HG03442 (cell line): ENCODE results near the gene PCDHA10.
"Not testable (repeated sequence)": the region's sequence is repeated elsewhere in the genome, so short reads cannot be mapped to it uniquely, and the experiment has no call there.

Experiments used
- ATAC-seq: cut with Tn5 transposase; IDR thresholded peaks from one replicate; pipeline ENCODE4 v1.9.1; 2021; ENCODE audit warnings: mild to moderate bottlenecking, moderate library complexity; ENCODE audit not compliant: unreplicated experiment

The PCDHA10 gene

GRCh38 chr5:140842798-140843733, 12.6 kb upstream of the PCDHA10 start:
- no peak for ATAC-seq

DNA sequence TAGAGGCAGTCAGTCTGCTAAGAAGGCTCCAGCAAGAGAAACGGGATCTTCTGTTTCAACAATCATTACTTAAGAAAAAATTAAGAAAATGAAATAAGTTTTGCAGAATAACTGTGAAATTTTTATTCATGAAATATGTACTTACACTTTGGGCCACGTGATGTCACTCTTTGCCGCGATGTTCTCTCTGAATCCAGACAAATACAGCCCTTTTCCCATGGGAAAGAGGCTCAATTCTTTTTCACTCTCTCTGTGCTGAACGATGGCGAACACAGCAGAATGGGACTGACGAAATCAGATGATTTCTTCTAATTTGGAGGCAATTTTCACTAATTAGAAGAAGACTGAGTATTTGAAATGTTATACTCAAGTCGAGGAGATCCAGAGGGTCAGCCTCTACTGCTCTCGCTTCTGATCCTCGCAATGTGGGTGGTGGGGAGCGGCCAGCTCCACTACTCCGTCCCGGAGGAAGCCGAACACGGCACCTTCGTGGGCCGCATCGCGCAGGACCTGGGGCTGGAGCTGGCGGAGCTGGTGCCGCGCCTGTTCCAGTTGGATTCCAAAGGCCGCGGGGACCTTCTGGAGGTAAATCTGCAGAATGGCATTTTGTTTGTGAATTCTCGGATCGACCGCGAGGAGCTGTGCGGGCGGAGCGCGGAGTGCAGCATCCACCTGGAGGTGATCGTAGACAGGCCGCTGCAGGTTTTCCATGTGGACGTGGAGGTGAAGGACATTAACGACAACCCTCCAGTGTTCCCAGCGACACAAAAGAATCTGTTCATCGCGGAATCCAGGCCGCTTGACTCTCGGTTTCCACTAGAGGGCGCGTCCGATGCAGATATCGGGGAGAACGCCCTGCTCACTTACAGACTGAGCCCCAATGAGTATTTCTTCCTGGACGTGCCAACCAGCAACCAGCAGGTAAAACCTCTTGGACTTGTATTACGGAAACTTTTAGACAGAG, 7.3 kb upstream of the PCDHA10 start, which contains the start of gene PCDHA9:
TSS of gene PCDHA9 (plus strand) at position 244 of the 964 bp plus-strand sequence. CDS start at position 358, 114 bp downstream.
- ATAC-seq = not testable (repeated sequence)

- not testable (repeated sequence) for ATAC-seq
Measured at GRCh38 chr5:140849831-140850634, 5.7 kb upstream of the PCDHA10 start.

- no peak for ATAC-seq
Measured at GRCh38 chr5:140857177-140857986, 1.7 kb downstream of the PCDHA10 start.

DNA sequence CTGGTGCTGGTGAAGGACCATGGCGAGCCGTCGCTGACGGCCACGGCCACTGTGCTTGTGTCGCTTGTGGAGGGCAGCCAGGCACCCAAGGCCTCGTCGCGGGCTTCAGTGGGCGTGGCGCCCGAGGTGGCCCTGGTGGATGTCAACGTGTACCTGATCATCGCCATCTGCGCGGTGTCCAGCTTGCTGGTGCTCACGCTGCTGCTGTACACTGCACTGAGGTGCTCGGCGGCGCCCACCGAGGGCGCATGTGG, 2.2 kb downstream of the PCDHA10 start:
- ATAC-seq = no peak

DNA sequence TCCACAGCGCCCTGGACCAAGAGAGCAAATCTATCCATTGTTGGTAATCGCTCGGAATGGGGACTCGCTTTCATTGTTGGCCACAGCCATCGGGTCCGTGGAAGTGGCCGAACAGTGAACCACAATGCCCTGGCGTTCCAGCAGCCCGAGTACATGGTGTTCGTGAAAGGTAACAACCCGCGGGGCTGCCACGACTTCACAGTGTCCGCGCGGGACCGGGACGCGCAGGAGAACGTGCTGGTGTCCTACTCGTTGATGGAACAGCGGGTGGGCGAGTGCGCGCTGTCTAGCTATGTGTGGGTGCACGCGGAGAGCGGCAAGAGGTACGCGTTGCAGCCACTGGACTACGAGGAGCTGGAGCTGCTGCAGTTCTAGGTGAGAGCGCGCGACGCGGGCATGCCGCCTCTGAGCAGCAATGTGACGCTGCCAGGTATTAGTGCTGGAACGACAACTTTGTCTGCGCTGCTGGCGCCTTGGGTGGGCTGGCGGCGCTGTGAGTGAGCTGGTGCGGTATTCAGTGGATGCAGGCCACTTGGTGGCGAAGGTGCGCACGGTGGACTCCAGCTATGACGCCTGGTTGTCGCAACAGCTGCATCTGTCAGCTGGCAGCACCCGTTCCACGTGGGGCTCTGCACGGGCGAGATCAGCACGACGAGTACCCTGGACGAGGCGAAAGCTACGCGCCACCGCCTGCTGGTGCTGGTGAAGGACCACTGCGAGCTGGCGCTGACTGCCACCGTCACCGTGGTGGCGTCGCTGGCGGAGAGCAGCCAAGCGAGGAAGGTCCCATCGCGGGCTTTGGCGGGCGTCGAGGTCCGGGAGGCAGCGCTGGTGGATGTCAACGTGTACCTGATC, 7.0 kb downstream of the PCDHA10 start:
- no peak for ATAC-seq

DNA sequence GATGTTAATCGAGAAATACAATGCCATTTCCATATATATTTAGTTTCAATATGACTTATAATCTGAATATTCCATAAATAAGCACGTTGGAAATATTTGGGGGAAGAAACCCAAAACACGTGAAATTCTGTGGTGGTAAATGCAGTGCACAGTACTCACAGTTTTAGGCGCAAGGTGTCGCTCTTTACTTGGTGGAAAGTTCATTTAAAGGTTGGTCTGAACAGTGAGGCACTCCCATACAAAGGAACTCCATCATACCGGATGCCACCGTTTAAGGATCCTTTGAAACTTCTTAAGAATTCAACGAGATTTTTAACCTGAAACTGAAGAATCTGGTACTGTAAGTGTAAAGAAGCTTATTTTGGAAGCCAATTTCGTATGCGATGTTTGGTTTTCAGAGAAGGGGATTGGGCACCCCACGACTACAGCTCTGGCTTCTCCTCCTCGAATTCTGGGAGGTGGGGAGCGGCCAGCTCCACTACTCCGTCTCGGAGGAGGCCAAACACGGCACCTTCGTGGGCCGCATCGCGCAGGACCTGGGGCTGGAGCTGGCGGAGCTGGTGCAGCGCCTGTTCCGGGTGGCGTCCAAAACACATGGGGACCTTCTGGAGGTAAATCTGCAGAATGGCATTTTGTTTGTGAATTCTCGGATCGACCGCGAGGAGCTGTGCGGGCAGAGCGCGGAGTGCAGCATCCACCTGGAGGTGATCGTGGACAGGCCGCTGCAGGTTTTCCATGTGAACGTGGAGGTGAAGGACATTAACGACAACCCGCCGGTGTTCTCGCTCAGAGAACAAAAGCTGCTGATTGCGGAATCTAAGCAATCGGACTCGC, 13.2 kb downstream of the PCDHA10 start, which contains the start of gene PCDHA11:
TSS of gene PCDHA11 (plus strand) at position 237 of the 834 bp plus-strand sequence. CDS start at position 384, 147 bp downstream.
- no peak for ATAC-seq

DNA sequence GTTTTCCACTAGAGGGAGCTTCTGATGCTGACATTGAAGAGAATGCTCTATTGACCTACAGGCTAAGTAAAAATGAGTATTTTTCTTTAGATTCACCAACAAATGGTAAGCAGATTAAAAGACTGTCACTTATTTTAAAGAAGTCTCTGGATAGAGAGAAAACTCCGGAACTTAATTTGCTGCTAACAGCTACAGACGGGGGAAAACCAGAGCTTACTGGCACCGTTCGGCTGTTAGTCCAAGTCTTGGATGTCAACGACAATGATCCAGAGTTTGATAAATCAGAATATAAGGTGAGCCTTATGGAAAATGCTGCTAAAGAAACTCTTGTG, 13.8 kb downstream of the PCDHA10 start:
- ATAC-seq = no peak

- no peak for ATAC-seq
Measured at GRCh38 chr5:140870221-140871201, 14.8 kb downstream of the PCDHA10 start.

DNA sequence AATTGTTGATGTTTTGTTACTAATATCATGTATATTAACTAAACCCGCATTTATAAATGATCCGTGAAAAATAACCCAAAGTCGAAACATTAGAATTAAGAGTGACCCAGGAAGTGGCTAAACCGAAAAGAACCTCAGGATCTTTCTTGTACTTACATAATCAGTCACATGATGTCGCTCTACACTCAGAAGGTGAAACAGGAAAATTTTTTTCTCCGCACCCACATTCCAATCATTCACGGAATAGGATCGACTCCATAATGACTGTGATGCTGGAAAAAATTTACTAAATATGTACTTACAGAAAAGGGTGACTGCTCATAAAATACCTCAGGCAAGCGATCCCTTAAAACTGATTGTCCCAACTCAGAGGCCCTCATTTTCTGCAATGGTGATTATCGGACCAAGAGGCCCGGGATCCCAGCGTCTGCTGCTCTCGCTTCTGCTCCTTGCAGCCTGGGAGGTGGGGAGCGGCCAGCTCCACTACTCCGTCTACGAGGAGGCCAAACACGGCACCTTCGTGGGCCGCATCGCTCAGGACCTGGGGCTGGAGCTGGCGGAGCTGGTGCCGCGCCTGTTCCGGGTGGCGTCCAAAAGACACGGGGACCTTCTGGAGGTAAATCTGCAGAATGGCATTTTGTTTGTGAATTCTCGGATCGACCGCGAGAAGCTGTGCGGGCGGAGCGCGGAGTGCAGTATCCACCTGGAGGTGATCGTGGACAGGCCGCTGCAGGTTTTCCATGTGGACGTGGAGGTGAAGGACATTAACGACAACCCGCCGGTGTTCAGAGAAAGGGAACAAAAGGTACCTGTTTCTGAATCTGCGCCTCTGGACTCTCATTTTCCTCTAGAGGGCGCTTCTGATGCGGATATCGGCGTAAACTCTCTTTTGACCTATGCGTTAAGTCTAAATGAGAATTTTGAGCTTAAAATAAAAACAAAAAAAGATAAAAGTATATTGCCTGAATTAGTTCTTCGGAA, 19.7 kb downstream of the PCDHA10 start, which contains the start of gene PCDHA12:
TSS of gene PCDHA12 (plus strand) at position 224 of the 981 bp plus-strand sequence. CDS start at position 389, 165 bp downstream.
- no peak for ATAC-seq

- ATAC-seq = not testable (repeated sequence)
Measured at GRCh38 chr5:140876541-140877261, 21.0 kb downstream of the PCDHA10 start.

DNA sequence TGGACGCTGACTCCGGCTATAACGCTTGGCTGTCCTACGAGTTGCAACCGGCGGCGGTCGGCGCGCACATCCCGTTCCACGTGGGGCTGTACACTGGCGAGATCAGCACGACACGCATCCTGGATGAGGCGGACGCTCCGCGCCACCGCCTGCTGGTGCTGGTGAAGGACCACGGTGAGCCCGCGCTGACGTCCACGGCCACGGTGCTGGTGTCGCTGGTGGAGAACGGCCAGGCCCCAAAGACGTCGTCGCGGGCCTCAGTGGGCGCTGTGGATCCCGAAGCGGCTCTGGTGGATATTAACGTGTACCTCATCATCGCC, 21.5 kb downstream of the PCDHA10 start:
- no peak for ATAC-seq

- no peak for ATAC-seq
Measured at GRCh38 chr5:140881889-140882590, 26.3 kb downstream of the PCDHA10 start, which contains the start of gene PCDHA13. PCDHA13 (plus strand) TSS chr5:140882124; CDS start chr5:140882269, 145 bp downstream.

- no peak for ATAC-seq
Measured at GRCh38 chr5:140882591-140882899, 26.8 kb downstream of the PCDHA10 start.

GRCh38 chr5:140883373-140883772, 27.7 kb downstream of the PCDHA10 start:
- no peak for ATAC-seq
